Epithelial cell of umbilical artery (primary cell): ENCODE measurements around the gene DIDO1. TPM values are rescaled to one million over a fixed set of nuclear protein-coding genes. Genes with fewer than 3 reads are reported as not detected.

ENCODE experiments used
- total RNA-seq: library from RNA; depleted of rRNA; stranded (reverse); fragments of >200 nt; gene quantifications from 2 replicates; pipeline ENCODE4 v1.2.3, GENCODE V29; 2014

Gene DIDO1
- 32.2 and 40.6 TPM in 2 replicates for total RNA-seq

GRCh38 chr20:62926229-62927127 lies at the start of gene DIDO1:
DIDO1 (minus strand) TSS chr20:62926505.

DNA sequence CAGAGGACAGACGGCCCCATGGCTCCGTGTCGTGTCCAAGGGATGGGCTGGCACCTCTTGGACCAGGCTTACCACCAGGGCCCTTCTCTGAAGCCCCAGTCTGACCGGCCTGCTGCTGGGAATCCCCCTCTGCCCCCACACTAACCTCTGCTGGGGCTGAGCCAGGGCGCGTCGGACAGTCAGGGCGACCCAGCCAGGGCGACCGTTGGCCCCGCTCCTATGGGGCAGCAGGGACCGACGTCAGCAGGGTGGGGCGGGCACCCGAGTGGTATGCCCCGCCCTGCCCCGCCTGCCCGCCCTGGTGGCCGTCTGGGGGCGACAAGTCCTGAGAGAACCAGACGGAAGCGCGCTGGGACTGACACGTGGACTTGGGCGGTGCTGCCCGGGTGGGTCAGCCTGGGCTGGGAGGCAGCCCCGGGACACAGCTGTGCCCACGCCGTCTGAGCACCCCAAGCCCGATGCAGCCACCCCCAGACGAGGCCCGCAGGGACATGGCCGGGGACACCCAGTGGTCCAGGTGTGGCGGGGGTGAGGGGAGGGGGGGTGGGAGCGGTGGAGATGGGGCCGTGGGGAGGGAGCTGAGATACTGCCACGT lies 26.2 kb upstream of the DIDO1 start, which contains the start of gene SLC17A9:
SLC17A9 (plus strand) TSS at position 337 of the 595 bp plus-strand sequence; CDS start at position 459, 122 bp downstream.

DNA sequence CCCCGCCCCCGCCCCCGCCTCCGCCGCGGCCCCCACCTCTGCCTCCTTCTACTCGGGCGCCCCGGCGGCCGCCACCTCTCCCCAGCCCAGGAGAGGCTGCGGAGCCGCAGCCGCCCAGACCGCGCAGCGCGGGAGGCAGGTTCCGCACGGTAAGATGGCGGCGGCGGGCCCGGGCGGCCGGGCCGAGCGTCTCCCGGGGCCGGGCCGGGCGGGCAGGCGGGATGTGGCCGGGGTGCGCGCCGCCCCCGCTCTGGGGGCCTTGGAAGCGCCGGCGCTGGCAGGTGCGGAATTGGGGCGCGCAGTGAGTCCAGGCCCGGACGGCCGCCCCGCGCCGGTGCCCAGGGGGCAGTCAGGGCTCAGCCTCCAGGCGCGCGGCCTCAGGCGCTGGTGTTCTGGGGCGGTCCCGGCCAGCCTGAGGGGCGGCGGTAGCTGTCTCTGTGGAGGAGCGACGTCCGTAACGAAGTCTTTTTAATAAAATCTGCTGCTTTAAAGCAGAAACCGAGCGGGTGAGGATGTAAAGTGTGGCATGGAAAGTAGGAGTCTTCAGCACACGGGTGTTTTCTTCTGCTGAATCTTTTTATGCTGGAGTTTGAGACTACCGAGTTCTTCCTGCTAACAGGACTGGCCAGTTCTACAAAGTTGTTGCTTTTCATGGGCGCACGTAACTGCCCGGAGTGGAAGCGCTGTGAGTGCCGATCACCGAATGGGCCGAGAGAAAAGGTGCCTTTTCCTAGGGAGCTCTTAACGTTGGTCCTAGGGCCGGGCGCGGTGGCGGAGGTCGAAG lies 12.0 kb upstream of the DIDO1 start, which contains the start of gene GID8:
GID8 (plus strand) TSS at position 43 of the 784 bp plus-strand sequence. CDS start 3,356 bp downstream, outside the sequence.

GRCh38 chr20:62861726-62862336 lies 64.5 kb downstream of the DIDO1 start, which contains the start of gene TCFL5:
TCFL5 (minus strand) TSS chr20:62861822; CDS start chr20:62861670, 152 bp downstream.

Other genes with a start within 250 kb of the DIDO1 start
- gene NTSR1, start 217.7 kb downstream of the DIDO1 start, total RNA-seq, result 0.65 and 2.7 TPM in 2 replicates
- gene MRGBP, start 130.0 kb downstream of the DIDO1 start, total RNA-seq, result 31.2 and 34.0 TPM in 2 replicates
- gene OGFR, start 121.7 kb downstream of the DIDO1 start, total RNA-seq, result 28.3 and 80.9 TPM in 2 replicates
- gene COL9A3, start 109.5 kb downstream of the DIDO1 start, total RNA-seq, result 0.30 and 0.97 TPM in 2 replicates
- 9.3 and 13.3 TPM in 2 replicates for gene TCFL5, start 64.7 kb downstream of the DIDO1 start, total RNA-seq
- 42.9 and 43.0 TPM in 2 replicates for gene GID8, start 11.6 kb upstream of the DIDO1 start, total RNA-seq
- gene SLC17A9, start 26.2 kb upstream of the DIDO1 start, total RNA-seq, result 12.8 and 19.2 TPM in 2 replicates
- not detected in 2 replicates for gene BHLHE23, start 80.5 kb upstream of the DIDO1 start, total RNA-seq